CD4-positive, CD25-positive, alpha-beta regulatory T cell (primary cell): ENCODE results near the gene MVB12B. TPM values are rescaled to one million over a fixed set of nuclear protein-coding genes. Genes with fewer than 3 reads are reported as not detected.

Experiments used
- ATAC-seq, 2 donors: fragments of 150-1000 bp; cut with Tn5 transposase; one replicate each; pipeline ENCODE4 v1.10.0; 2021; ENCODE audit warnings: low read depth in 2 of 2, moderate number of reproducible peaks in 2 of 2, moderate library complexity in 1 of 2
- DNase-seq, 3 donors: peaks; one replicate each; pipeline versions ENCODE4 v3.0.0 to v3.0.0-alpha.2; 2012 to 2022; ENCODE audit warnings: mixed read lengths in 1 of 3
- H3K27ac ChIP-seq: one replicate; pipeline ENCODE4 v1.7.0; 2013; ENCODE audit warnings: mild to moderate bottlenecking, low read length; ENCODE audit not compliant: insufficient read depth, poor library complexity, severe bottlenecking
- H3K27me3 ChIP-seq: one replicate; pipeline ENCODE4 v1.7.0; 2013; ENCODE audit warnings: low read length; ENCODE audit not compliant: control insufficient read depth, insufficient read depth
- H3K36me3 ChIP-seq: one replicate; pipeline ENCODE4 v1.7.0; 2013; ENCODE audit warnings: mild to moderate bottlenecking, low read length, moderate library complexity; ENCODE audit not compliant: control insufficient read depth, insufficient read depth
- H3K4me1 ChIP-seq: 2 replicates; pipeline ENCODE4 v1.7.0; 2013; ENCODE audit warnings: mild to moderate bottlenecking, low read length; ENCODE audit not compliant: insufficient read depth, control insufficient read depth, poor library complexity, severe bottlenecking
- H3K4me3 ChIP-seq: one replicate; pipeline ENCODE4 v1.7.0; 2013; ENCODE audit warnings: low read depth, mild to moderate bottlenecking, low read length, moderate library complexity
- H3K9me3 ChIP-seq, 2 experiments: 1 replicate in 1 of 2; 2 replicates in 1 of 2; pipeline ENCODE4 v1.7.0; 2013; ENCODE audit warnings: low read length in 2 of 2, mild to moderate bottlenecking in 1 of 2, moderate library complexity in 1 of 2; ENCODE audit not compliant: control insufficient read depth in 2 of 2
- H3K27ac Mint-ChIP-seq, 3 donors: one replicate each; pipeline ENCODE4 v1.8.0; 2020 to 2022; ENCODE audit warnings: mild to moderate bottlenecking in 3 of 3, mixed read lengths in 3 of 3, moderate library complexity in 2 of 3
- H3K27me3 Mint-ChIP-seq: one replicate; pipeline ENCODE4 v1.8.0; 2022; ENCODE audit warnings: mild to moderate bottlenecking, mixed read lengths
- H3K36me3 Mint-ChIP-seq: one replicate; pipeline ENCODE4 v1.8.0; 2020; ENCODE audit warnings: mixed read lengths
- H3K4me1 Mint-ChIP-seq, 4 donors: one replicate each; pipeline ENCODE4 v1.8.0; 2020 to 2022; ENCODE audit warnings: mixed read lengths in 4 of 4, mild to moderate bottlenecking in 1 of 4
- H3K4me3 Mint-ChIP-seq, 4 donors: one replicate each; pipeline ENCODE4 v1.8.0; 2020 to 2022; ENCODE audit warnings: mild to moderate bottlenecking in 4 of 4, mixed read lengths in 4 of 4, moderate library complexity in 3 of 4
- H3K9me3 Mint-ChIP-seq, 7 donors: one replicate each; pipeline ENCODE4 v1.8.0; 2020 to 2022; ENCODE audit warnings: mixed read lengths in 7 of 7, mild to moderate bottlenecking in 3 of 7, moderate library complexity in 2 of 7
- polyA plus RNA-seq, 4 donors: library from polyadenylated mRNA; unstranded; fragments of 300-500 nt; fragmentation: Illumina TruSeq; gene quantifications; one replicate each; pipeline ENCODE4 v1.2.3, GENCODE V29; 2021
- total RNA-seq: library from RNA; stranded (reverse); gene quantifications from one replicate; pipeline ENCODE4 v1.2.3, GENCODE V29; 2022

The MVB12B gene
- total and polyA plus RNA-seq, 5 donors from 2014 or later, result 0.60 to 5.1 (median 1.4) TPM

DNA sequence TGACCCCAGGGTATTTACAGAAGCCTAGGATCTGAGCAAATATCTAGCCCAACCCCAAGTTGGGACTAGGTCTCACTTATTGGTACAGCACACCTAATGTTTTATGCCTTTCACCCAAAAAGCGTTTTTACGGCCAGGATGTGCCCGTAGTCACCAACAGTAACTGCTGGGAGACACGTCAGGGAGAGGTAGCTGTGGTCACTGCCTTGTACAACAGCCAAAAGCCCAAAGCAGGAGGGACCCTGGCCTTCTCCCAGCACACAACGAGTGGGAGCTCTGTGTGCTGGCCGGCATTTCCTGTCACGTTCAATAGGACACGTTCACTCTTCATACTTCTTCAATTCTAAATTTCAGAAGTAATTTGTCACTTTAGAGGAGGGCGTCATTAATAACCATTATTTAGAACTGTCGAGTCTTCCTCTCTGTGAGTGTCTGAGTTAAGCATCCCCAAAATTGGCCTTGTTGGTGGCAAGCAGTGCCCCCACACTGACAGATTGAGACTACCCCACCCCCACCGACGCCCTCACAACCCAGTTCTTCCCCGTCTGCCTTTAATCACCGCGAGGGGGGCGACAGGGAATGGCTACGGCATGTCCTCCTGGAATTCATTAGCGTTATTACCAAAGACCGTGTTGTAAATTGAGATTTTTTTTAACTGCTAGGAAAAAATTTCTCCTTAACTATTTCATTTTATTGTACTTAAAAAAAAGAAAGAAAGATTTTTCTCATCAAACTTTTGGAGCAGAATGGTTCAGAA, 80.7 kb downstream of the MVB12B start:
- no peaks in the 10 kb centered on the region for H3K36me3 ChIP-seq
- no peak overlapping the region for H3K27ac Mint-ChIP-seq
- no peaks in the 10 kb centered on the region for H3K36me3 Mint-ChIP-seq

DNA sequence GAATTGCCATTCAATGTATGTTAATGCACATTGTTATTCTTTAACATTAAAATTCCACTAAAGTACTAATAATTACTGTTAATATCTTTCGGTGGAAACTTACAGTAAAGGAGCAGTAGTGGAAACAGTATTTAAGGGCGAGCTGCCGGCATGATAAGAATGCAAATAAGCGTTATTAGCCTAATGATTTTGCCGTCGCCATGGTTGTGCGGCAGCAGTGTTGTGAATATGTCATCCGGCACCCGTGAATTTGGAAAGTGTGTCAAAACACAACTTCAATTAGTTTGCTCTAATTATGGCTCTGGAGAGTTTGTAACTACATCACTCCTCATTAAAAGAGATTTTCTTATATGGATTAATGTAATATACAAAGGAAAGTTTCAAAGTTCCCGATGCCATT, 81.4 kb downstream of the MVB12B start:
- Histone ChIP-seq H3K4me1 (peaks cover 21% of the 10 kb centered on the region), H3K9me3 (no peaks in the 10 kb centered on the region), H3K4me3 (no peak overlapping the region), H3K27ac (no peak overlapping the region), H3K36me3 (no peaks in the 10 kb centered on the region), H3K27me3 (no peaks in the 10 kb centered on the region)
- no peak for ATAC-seq
- H3K36me3 Mint-ChIP-seq, result no peaks in the 10 kb centered on the region
- no peak for DNase-seq
- peaks cover 15 to 32% (median 27%) of the 10 kb centered on the region in 4 donors for H3K4me1 Mint-ChIP-seq
- H3K27ac Mint-ChIP-seq, result no peak overlapping the region
- H3K9me3 Mint-ChIP-seq, result no peaks in the 10 kb centered on the region
- peak overlapping the region in 1 of 4 donors; percentile 77 for H3K4me3 Mint-ChIP-seq
- no peaks in the 10 kb centered on the region for H3K27me3 Mint-ChIP-seq

More for the DNA sequence above, 80.7 kb downstream of the MVB12B start:
- Histone ChIP-seq H3K27ac (no peak overlapping the region), H3K27me3 (no peaks in the 10 kb centered on the region), H3K9me3 (no peaks in the 10 kb centered on the region), H3K4me3 (no peak overlapping the region), H3K4me1 (peaks cover 14% of the 10 kb centered on the region)
- no peak for ATAC-seq
- Mint-ChIP-seq H3K9me3 (no peaks in the 10 kb centered on the region), H3K4me3 (peak overlapping the region in 1 of 4 donors; percentile 77), H3K4me1 (peaks cover 9 to 25% (median 20%) of the 10 kb centered on the region in 4 donors), H3K27me3 (no peaks in the 10 kb centered on the region)
- DNase-seq, result no peak

DNA sequence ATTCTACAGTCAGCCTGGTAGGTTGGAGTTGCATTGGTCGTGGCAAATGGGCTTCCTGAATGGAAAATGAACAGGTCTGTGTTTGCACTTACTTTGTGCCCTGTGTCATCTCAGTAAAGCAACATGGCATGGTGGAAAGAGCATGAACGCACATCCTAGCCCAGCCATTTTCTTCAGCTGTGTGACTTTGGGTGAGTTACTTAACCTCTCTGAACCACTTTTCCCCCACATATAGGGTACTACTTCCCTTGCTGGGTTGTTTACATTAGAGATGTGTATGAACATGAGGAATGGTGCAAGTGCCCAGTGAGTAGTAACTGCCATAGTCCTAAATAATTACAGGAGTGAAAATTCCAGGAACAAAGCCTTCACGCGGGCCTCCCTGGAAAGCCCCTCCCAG, 83.6 kb downstream of the MVB12B start:
- Mint-ChIP-seq H3K4me3 (peak overlapping the region in 1 of 4 donors; percentile 52), H3K4me1 (peaks cover 16 to 34% (median 28%) of the 10 kb centered on the region in 4 donors), H3K27me3 (no peaks in the 10 kb centered on the region), H3K9me3 (no peaks in the 10 kb centered on the region), H3K36me3 (no peaks in the 10 kb centered on the region), H3K27ac (peak overlapping the region in 2 of 3 donors; percentile 56 to 83)
- no peak for DNase-seq
- peaks cover 21% of the 10 kb centered on the region for H3K4me1 ChIP-seq
- no peak for ATAC-seq
- no peaks in the 10 kb centered on the region for H3K27me3 ChIP-seq
- H3K36me3 ChIP-seq, result no peaks in the 10 kb centered on the region
- no peaks in the 10 kb centered on the region for H3K9me3 ChIP-seq
- H3K4me3 ChIP-seq, result no peak overlapping the region
- no peak overlapping the region for H3K27ac ChIP-seq

DNA sequence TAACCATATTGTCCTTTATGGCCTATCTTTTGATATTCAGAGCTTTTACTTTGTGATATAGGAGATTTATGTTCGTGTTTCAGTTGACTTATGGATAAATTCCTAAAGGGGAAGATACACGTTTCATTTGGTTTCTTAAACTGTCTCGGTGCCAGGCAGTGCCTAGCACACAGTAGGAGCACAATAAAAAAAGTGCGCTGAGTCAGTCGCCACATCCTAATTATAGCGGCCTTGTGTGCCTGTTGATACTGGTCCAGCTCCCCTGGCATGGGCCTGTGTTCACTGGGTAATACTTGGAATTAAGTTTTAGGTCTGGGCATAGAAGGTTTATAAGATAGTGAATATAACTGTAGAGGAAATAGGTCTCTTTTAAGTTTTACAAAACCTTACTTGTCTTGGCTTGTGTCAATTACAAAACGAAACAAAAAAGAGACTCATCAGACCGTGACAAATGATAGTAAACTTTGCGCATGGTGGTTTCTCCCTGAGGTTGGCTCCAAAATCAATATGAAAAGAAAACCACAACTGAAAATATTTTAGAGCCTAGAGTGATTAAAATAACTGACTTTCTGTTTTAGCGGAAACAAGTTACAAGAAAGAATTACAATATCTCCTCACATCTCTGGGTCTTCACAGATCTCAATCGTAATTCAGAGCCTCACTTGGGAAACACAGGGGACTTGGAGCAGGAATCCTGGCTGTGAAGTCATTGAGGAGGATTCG, 84.8 kb downstream of the MVB12B start:
- Mint-ChIP-seq H3K4me1 (peaks cover 16 to 34% (median 28%) of the 10 kb centered on the region in 4 donors), H3K36me3 (peaks cover 5% of the 10 kb centered on the region), H3K27ac (peak overlapping the region; percentile 83 to 96 (median 90)), H3K27me3 (no peaks in the 10 kb centered on the region), H3K9me3 (no peaks in the 10 kb centered on the region), H3K4me3 (peak overlapping the region; percentile 55 to 88 (median 80))
- no peaks in the 10 kb centered on the region for H3K36me3 ChIP-seq
- peak overlapping the region; percentile 68 for H3K27ac ChIP-seq
- peak; percentile 84 to 90 for ATAC-seq
- peak overlapping the region; percentile 78 for H3K4me3 ChIP-seq
- peak in 2 of 3 donors; percentile 74 to 93 for DNase-seq
- H3K27me3 ChIP-seq, result no peaks in the 10 kb centered on the region
- H3K9me3 ChIP-seq, result no peaks in the 10 kb centered on the region
- H3K4me1 ChIP-seq, result peaks cover 21% of the 10 kb centered on the region

DNA sequence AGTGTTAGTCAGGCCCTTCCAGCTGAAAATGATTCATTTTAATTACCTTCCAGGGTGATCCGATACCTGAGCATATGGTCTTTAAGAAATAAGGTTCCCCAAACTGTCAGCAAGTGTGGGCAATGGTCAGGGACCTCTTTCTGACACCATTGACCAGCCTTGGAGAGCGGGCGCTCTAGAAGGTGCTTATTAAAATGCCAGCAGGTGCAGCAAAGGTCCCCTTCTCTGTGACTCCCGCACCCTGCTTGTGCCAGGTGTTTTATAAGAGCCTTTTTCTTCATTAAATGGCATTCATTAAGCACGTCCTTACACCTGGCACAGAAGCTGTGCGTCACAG, 85.3 kb downstream of the MVB12B start:
- peak in 1 of 2 donors; percentile 5 for ATAC-seq
- peaks cover 16 to 34% (median 28%) of the 10 kb centered on the region in 4 donors for H3K4me1 Mint-ChIP-seq
- H3K4me3 Mint-ChIP-seq, result peak overlapping the region; percentile 55 to 88 (median 80)
- H3K27ac ChIP-seq, result peak overlapping the region; percentile 68
- peaks cover 5% of the 10 kb centered on the region for H3K36me3 Mint-ChIP-seq
- no peaks in the 10 kb centered on the region for H3K9me3 Mint-ChIP-seq
- H3K9me3 ChIP-seq, result no peaks in the 10 kb centered on the region
- H3K4me3 ChIP-seq, result peak overlapping the region; percentile 78
- peak overlapping the region; percentile 83 to 96 (median 90) for H3K27ac Mint-ChIP-seq
- H3K36me3 ChIP-seq, result no peaks in the 10 kb centered on the region
- H3K27me3 ChIP-seq, result no peaks in the 10 kb centered on the region
- no peak for DNase-seq
- peaks cover 21% of the 10 kb centered on the region for H3K4me1 ChIP-seq
- H3K27me3 Mint-ChIP-seq, result no peaks in the 10 kb centered on the region

DNA sequence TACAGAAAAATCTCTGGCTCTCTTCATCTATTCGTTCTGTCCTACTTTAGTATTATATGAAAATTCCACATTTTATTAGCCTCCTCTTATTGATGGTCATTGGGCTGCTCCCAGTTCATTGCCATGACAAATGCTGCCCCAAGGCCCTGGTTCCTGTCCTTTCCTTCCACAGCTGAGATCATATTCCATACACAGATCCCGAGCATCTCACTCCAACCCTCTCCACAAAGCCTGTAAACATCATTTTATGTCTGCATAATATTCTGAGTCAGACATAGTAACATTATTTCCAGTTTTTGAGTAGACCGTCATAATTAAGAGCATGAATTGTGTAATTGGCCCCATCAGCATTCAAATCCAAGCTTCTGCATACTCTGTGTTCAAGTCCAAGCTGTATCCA, 86.3 kb downstream of the MVB12B start:
- H3K27ac Mint-ChIP-seq, result peak overlapping the region in 2 of 3 donors; percentile 18 to 38
- H3K4me3 Mint-ChIP-seq, result peak overlapping the region in 3 of 4 donors; percentile 35 to 81 (median 37)
- Histone ChIP-seq H3K9me3 (no peaks in the 10 kb centered on the region), H3K4me3 (no peak overlapping the region), H3K4me1 (peaks cover 21% of the 10 kb centered on the region), H3K27me3 (no peaks in the 10 kb centered on the region), H3K27ac (no peak overlapping the region), H3K36me3 (no peaks in the 10 kb centered on the region)
- H3K36me3 Mint-ChIP-seq, result peaks cover 5% of the 10 kb centered on the region
- DNase-seq (no peak), ATAC-seq (no peak)
- H3K4me1 Mint-ChIP-seq, result peaks cover 19 to 34% (median 28%) of the 10 kb centered on the region in 4 donors
- H3K9me3 Mint-ChIP-seq, result no peaks in the 10 kb centered on the region
- no peaks in the 10 kb centered on the region for H3K27me3 Mint-ChIP-seq

DNA sequence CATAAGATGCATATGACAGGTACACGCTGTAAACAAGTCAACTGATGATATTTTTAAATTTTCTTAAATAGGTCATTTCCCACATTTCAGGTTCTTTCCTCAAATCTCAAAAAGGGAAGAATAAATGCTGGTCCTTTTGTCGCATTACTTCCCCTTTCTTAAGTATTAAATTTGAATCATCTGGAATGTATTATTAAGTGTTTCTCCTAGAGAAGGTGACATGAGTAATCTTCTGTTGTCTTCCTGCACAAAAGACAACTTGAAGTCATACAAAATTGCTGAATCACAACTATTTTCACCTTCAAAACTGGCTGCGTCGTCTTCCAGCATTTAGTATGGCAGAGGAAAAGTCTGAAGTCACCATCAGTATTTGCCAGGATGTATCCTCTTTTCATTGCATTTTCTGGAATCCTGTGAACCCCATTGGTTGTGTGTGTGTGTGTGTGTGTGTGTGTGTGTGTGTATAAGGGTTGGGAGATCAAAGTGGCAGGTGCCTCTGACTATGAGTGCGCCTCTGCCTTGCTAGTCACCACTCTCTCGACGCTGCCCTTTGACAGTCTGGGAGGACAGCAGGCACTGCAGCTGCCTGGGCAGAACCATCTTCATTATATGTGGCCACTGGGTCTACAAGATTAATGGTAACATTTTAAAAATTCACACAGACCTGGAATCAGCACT, 86.9 kb downstream of the MVB12B start:
- no peaks in the 10 kb centered on the region for H3K27me3 Mint-ChIP-seq
- H3K36me3 Mint-ChIP-seq, result peaks cover 5% of the 10 kb centered on the region
- H3K27me3 ChIP-seq, result no peaks in the 10 kb centered on the region
- H3K36me3 ChIP-seq, result no peaks in the 10 kb centered on the region
- ATAC-seq (no peak), DNase-seq (no peak)
- H3K4me1 ChIP-seq, result peaks cover 21% of the 10 kb centered on the region
- no peaks in the 10 kb centered on the region for H3K9me3 ChIP-seq
- peak overlapping the region in 2 of 3 donors; percentile 18 to 53 for H3K27ac Mint-ChIP-seq
- no peaks in the 10 kb centered on the region for H3K9me3 Mint-ChIP-seq
- no peak overlapping the region for H3K4me3 ChIP-seq
- H3K4me3 Mint-ChIP-seq, result no peak overlapping the region
- H3K4me1 Mint-ChIP-seq, result peaks cover 19 to 34% (median 28%) of the 10 kb centered on the region in 4 donors
- H3K27ac ChIP-seq, result no peak overlapping the region
